Brain pericyte (primary cell): ENCODE data around the gene HK3.
"Not testable (repeated sequence)": the region's sequence is repeated elsewhere in the genome, so short reads cannot be mapped to it uniquely, and the experiment has no call there.

ENCODE experiments used
- DNase-seq: peaks from one replicate; pipeline ENCODE4 v3.0.0-alpha.2; 2012; ENCODE audit warnings: low read depth, low spot score

Gene HK3

DNA sequence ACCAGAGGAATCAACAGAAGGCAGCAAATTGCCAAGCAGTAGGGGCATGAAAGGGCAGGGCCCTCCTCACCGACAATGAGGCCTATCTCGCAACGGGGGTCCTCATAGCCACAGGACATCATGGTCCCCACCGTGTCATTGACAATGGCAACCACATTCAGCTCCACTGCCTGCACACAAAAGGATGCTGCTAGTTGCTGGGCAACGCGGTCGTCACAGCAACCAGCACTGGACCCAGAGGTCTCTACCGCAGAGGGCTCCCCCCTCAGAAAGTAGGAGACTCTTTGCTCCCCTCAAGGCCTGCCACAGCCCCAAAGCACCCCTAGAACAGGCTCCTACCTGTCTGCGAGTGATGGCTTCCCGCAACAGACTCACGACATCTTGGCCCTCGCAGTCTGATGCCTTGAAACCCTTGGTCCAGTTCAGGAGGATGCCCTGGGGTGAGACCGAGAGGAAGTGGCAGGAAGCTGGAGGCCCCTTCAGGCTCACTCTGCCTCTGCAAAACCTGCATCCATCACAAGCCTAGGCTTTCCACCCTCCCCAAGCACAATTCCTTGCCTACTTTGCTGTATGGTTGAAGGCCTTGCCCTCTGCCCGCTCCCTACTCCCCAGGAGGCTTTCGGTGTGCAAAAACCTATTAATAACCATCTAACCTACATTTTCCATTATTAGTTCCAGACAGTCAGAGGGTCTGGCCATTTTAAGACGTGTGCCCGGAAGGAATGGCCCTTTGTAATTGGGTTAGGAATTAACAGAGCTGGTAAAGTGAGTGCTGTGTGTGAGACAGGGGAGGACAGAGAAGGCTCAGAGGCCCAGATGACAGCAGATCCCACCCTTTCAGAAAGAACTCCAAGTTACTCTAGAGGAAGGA is 15.2 kb downstream of the HK3 start:
- DNase-seq = no peak

DNA sequence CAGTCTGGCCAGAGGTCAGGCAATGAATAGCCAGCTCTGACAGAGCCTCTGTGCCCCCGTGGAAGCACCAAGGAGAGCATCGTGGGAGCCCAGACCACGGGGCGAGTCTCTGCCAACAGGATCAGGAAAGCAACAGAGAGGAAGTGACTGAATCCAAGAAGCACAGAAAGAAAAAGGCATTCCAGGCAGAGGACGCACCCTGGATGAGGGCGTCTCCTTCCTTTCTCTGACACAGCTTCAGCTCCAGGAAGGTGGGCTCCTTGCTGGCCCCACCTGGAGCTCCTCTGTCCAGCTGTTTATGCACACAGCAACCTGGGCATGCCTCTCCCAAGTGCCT is 16.6 kb downstream of the HK3 start:
- no peak for DNase-seq

DNA sequence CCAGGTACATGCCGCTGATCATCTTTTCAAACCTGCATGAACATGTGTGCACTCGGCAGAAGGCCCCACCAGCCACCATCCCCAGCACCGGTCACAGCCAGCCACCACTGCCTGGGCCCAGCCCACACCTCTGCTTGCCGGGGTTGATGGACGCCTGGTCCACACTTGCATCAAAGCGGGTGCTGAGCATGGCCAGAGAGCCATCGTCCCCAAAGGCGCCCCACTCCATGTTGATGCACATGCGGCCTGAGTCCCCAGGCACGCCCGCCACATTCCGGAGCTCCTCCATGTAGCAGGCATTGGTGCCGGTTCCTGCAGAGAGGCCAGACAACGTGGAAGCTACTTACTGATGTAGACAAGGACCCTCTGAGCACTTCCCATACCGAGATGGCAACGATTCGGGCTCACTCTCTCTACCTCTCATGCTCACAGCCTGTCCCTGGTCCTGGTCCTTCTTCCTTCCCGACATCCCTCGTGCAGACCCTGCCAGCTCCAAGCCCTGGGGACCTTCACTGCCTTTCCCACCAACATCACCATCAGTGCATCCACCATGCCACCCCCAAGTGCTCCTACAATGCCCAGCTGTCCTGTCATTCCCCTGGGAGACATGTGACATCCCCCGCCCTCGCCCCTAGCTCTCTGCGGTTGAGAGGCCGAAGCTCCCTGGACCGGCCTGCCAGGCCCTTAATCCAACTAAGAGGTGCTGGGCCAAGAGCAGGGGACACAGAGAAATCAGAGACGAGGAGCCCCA is 17.2 kb downstream of the HK3 start:
- no peak for DNase-seq

DNA sequence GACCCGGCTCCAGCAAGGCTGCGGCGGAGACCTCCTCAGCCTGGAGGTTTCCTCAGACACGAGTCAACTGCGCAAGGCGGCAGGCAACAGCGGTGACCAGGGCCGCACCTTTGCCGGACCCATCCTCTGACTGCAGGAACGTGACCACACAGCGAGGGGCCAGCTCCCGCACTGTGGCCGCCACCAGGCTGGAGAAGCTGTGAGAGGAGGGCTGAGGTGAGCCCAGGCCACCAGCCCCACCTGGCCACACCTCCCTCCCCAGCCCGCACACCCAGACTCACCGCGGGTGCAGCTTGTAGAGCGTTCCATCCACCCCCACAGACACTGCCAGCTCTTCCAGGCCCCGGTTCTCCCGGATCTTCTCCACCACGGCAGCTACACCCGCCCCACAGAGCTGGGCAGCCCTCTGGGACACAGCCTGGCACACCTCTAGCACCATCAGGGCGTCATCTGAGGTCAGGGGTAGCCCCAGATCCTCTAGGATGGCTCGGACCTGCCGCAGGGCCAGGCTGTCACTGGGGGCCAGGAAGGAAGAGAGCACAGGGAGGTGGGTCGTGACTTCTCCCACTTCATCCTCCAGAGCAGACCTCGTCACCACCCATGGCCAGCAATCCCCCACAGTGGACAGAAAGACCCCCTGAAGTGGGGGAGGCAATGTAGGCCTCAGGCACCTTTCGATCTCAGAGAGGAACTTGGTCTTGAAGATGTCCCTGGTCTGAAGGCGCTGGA is 18.0 kb downstream of the HK3 start:
- DNase-seq = no peak

DNA sequence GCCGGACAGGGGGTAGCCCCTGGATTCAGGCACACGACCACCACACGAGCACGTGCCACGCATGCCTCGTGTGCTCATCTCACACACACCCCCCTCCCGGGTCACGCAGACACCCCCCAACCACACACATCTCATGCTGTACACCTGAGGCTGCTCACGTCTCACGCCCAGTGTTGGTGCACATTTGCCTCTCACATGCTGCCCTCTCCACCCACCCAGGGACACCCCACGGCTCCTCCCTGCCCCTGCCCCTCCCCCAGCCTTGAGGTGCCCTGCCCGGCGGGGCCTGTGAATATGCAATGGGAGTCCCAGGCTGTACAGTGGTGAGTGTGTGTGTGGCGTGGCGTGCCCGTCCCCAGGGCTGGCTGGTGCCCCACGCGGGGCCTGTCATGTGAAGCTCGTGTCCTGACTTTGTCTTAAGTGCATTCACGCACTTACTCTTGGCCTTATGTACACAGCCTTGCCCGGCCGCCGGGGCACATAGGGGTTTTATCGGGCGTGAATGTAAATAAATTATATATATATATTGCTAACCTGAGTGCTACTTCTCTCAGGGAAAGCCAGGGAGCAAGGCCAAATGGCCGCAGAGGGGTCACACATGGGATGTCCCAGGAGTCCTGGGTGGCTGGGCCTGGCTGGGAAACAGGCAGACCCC is 18.7 kb downstream of the HK3 start:
- DNase-seq = no peak

DNA sequence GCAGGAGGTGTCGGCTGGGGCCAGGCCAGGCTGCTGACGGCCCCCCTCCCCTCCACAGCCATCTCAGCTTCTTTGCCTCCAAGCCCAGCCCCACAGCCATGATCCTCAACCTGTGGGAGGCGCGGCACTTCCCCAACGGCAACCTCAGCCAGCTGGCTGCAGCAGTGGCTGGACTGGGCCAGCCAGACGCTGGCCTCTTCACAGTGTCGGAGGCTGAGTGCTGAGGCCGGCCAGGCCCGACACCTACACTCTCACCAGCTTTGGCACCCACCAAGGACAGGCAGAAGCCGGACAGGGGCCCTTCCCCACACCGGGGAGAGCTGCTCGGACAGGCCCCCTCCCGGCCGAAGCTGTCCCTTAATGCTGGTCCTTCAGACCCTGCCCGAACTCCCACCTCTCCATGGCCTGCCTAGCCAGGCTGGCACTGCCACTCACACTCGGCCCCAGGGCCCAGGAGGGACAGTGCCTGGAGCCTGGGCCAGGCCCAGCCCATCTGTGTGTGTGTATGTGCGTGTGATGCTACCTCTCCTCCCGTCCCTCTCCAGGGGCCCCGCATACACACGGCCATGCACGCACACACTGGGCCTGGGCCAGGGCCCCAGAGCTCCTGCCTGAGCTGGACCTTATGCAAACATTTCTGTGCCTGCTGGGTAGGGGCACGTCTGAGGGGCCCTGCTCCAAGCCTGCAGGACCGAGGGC is 19.3 kb downstream of the HK3 start:
- no peak for DNase-seq

DNA sequence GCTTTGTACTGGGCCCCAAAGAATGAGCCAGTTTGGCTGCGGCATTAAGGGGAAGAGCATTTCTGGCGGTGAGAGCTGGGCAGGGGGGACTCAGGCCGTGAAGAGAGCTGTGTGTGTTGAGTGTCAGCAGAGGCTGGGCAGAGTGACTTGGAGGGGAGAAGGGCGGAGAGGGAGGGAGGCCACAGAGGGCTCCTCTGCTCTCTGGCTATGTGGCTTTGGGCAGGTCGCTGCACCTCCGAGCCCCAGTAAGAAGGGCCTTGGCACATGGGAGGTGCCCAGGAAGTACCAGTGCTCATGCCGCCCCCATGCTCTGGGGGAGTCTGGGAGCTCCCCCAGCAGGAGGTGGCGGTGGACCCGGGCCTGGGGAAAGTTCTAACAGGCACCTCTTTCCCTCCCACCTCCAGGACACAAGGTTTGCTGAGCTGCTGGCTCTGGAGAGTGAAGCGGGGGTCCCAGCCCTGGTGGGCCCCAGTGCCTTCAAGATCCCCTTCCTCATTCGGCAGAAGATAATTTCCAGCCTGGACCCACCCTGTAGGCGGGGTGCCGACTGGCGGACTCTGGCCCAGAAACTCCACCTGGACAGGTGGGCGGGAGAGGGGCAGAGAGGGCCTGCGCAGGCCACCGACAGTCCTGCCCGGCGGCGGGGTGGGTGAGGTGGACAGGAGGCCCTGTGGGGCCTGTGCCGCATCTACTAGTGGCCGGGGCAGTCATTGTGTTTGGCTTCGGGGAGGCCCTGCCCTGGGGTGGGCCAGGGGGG is 20.1 kb downstream of the HK3 start:
- DNase-seq = no peak

DNA sequence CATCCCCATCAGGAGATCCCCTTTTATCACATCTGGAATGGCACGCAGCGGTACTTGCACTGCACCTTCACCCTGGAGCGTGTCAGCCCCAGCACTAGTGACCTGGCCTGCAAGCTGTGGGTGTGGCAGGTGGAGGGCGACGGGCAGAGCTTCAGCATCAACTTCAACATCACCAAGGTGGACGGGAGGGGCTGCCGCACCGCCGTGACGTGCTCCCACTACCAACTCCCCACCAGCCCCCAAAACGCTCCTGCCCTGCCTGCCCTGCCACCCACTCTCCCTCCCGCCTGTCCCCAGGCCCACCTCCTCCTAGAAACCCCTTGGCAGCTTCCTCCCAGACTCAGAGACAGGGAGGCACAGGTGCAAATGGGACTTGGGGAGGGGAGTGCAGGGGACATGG is 20.7 kb downstream of the HK3 start:
- DNase-seq = no peak

DNA sequence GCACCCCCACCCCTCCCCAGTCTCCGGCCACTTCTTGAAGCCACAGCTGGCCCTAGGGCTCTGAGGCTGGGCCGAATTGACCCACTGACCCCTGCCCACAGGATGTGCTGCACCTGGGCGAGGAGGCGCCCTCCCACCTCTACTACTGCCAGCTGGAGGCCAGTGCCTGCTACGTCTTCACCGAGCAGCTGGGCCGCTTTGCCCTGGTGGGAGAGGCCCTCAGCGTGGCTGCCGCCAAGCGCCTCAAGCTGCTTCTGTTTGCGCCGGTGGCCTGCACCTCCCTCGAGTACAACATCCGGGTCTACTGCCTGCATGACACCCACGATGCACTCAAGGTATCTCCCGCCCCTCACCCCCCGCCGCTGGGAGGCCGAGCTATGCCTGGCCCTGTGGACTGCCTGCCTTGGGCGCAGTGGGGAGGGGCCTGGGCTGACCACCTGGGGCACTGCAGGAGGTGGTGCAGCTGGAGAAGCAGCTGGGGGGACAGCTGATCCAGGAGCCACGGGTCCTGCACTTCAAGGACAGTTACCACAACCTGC is 21.3 kb downstream of the HK3 start:
- DNase-seq = no peak

DNA sequence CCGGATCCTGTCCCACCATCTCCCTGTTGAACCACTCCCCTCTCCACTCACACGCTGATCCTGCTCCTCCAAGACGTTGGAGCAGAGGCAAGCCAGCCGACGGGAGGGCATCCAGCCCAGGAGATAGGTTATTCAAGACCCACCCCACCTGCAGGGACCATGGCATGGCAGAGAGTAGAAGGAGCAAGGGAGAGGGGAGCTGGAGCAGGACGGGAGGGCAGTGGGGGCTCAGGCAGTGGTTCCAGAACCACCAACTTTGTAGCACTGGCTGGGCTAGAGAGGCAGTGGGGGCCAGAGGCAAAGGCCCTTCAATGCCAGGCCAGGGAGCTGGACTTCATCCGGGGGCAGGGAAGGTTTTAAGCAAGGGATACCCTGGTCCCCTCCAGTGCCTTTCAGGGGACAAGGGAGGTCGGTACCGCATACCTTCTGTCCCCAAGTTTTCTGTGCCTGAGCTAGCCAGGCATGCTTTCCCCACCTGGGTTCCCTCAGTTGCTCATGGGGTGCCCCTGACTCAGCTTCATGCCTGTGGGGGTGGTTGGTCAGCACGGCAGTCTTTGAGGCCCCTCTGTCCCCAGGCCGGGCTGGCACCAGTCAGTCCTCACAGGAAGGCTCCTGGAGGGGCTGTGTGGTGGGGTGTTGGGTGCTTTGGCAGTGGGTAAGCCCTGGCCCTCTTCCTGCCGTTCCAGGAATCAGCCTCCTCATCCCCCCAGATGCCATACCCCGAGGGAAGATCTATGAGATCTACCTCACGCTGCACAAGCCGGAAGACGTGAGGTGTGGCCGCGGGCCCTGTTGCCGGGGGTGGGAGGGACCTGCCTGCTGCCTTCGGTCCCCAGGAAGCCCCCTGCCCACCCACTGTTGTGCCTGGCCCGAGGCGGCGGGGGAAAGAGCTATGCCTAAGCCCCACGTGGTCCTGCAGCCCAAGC is 22.4 kb downstream of the HK3 start:
- DNase-seq = no peak

DNA sequence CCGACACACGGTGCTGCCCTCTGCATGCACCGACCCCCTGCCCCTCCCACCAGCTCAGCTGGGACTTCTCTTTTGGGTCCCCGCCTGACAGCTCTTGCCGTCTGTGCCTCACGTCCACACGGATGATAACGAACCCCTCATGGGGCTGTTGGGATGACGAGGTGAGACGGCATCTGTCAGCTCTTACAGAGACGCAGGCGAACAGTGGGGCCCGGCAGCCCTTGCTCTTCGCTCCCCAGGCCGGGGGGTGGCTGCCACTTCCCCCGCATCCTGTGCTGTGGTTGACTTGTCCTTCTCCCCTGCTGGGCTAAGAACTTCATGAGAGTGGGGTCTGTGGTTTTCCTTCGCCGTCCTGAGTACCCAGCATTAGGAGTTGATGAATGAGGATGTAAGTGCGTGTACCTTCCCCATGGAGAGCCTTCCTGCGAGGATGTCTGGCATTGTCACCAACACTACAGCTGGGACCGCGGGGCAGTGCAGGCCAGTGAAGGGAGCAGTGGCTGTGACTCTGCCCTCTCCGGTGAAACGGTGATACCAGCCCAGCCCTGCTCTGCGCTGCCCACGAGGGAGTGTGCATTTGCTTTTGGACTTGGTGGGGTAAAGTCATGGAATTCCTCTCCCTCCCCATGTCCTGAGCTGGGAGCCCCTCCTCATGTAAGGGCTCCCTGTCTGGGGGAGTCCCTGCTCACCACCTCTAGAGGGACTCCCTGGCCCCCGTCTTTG is 23.2 kb downstream of the HK3 start:
- no peak for DNase-seq

DNA sequence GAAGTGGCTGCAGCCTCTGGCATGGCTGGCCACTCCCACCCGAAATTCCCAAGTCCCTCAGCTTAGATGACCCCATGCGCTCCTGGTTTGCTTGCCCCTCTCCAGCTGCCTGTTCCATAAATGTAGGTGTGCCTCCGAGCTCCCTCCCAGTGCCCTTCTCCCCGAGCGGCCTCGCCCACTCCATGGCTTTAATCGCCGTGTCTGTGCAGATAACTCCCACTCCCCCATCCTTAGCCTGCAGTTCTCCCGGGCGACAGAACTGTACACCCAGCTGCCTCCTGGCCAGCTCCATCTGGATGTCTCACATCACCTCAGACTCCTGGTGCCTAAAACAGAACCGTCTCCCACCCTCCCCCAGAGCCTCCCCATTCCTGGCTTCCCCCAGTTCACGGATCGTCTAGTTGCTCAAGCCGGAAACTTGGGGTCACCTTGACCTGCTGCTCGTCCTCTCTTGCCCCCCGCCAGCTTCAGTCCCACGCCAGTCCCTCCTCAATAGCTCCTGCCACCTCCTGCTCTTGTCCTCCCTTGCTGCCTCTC is 24.1 kb downstream of the HK3 start:
- no peak for DNase-seq

DNA sequence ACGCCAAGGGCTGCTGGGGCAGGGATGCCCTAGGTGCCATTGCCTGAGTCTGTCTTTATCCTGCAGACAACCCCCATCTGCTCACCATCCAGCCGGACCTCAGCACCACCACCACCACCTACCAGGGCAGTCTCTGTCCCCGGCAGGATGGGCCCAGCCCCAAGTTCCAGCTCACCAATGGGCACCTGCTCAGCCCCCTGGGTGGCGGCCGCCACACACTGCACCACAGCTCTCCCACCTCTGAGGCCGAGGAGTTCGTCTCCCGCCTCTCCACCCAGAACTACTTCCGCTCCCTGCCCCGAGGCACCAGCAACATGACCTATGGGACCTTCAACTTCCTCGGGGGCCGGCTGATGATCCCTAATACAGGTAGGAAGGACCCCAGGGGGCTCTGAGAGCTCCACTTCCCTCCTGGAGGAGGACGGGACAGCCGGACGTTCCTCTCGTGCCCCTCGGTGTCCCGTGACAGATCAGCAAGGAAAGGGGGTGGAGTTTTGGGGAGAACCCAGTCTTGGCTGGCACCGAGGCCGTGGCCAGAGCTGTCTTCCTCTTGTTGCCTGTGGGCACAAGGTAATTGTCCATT is 24.9 kb downstream of the HK3 start:
- DNase-seq = no peak

DNA sequence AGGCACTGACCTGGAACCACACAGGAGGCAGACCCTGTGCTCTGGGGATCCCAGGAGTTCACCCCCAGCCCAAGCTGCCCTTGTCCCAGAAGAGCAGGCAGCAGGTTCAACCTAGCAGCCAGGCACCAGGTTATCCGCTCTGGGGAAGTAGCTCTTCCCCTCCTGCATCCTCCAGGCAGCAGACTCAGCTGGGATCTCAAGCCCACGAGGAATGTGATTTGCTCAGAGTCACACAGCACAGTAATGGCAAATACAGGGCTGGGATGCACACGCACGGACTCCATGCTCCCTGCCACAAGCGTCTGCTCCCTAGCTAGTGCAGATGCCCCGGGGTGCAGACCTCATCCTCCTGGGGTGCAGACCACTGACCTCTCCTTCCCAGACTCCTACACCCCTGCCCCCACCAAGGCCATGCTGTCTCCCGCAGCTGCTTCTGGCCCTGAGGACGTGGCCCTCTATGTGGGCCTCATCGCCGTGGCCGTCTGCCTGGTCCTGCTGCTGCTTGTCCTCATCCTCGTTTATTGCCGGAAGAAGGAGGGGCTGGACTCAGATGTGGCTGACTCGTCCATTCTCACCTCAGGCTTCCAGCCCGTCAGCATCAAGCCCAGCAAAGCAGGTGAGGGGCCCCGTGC is 25.5 kb downstream of the HK3 start:
- no peak for DNase-seq

DNA sequence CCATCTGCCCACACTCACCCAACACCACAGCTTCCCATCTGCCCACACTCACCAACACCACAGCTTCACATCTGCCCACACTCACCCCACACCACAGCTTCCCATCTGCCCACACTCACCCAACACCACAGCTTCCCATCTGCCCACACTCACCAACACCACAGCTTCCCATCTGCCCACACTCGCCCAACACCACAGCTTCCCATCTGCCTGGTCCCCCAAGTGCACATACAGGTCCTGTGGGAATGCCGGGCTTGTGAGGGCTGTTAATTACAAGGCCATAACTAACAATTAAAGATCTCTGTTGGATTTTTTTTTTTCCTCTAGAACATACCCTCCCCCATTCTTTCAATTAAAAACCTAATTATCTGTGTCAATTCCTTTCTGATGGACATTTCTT is 26.1 kb downstream of the HK3 start:
- not testable (repeated sequence) for DNase-seq

DNA sequence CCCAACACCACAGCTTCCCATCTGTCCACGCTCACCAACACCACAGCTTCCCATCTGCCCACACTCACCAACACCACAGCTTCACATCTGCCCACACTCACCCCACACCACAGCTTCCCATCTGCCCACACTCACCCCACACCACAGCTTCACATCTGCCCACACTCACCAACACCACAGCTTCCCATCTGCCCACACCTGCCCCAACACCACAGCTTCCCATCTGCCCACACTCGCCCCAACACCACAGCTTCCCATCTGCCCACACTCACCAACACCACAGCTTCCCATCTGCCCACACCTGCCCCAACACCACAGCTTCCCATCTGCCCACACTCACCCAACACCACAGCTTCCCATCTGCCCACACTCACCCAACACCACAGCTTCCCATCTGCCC is 26.6 kb downstream of the HK3 start:
- DNase-seq = not testable (repeated sequence)

DNA sequence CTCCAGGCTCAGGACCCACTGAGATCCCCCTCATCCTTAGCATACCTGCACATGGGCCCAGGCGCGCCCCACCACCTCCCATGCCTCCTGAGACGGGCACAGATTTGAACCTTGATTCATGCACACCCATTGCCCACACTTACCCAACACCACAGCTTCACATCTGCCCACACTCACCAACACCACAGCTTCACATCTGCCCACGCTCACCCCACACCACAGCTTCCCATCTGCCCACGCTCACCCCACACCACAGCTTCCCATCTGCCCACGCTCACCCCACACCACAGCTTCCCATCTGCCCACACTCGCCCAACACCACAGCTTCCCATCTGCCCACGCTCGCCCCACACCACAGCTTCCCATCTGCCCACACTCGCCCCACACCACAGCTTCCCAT is 28.5 kb downstream of the HK3 start:
- DNase-seq = not testable (repeated sequence)
